Endothelial cell of umbilical vein (primary cell): ENCODE measurements around the gene LRP3. TPM values are rescaled to one million over a fixed set of nuclear protein-coding genes. Genes with fewer than 3 reads are reported as not detected.

Experiments
- BruUV-seq: library from RNA; stranded (reverse); fragments of 400-500 nt; replicated peaks from 2 replicates; lab custom pipeline; 2021; lab: Mats Ljungman, UMichigan
- CTCF ChIA-PET: fragments of 300-600, 350-600 bp; sonication (Branson Sonifier 250); formaldehyde crosslinking; loops from one replicate; lab custom pipeline; 2021; ENCODE audit warnings: antibody characterized with exemption, inconsistent platforms; lab: Charles Lee
- POLR2A ChIA-PET: fragments of 300-600, 350-600 bp; sonication (Branson Sonifier 250); formaldehyde crosslinking; loops from one replicate; lab custom pipeline; 2021; ENCODE audit warnings: antibody characterized with exemption, inconsistent platforms; lab: Charles Lee
- DNase-seq: peaks from one replicate; pipeline ENCODE4 v3.0.0-alpha.2; 2011; ENCODE audit warnings: low read depth, low spot score
- FAIRE-seq: peaks from 2 replicates; lab custom pipeline; 2011; peaks lifted over from hg19 to GRCh38; lab: Jason Lieb, UNC
- H2AFZ ChIP-seq: 2 replicates; pipeline ENCODE4 v1.6.0; 2012; ENCODE audit warnings: low read depth, low read length, control low read depth, inconsistent platforms
- H3K27ac ChIP-seq: 2 replicates; pipeline ENCODE4 v1.5.1; 2011; ENCODE audit warnings: low read depth, mild to moderate bottlenecking, control low read depth, low read length, moderate library complexity; ENCODE audit not compliant: insufficient read depth
- H3K27me3 ChIP-seq, 2 experiments: 2 replicates each; pipeline versions ENCODE4 v1.6.0 to v1.6.1; 2011; ENCODE audit warnings: low read length in 2 of 2, mixed read lengths in 1 of 2; ENCODE audit not compliant: control insufficient read depth in 2 of 2, insufficient read depth in 2 of 2
- H3K36me3 ChIP-seq, 2 experiments: 2 replicates in 1 of 2; 3 replicates in 1 of 2; pipeline ENCODE4 v1.5.1; 2011; ENCODE audit warnings: low read length in 2 of 2, mild to moderate bottlenecking in 1 of 2, moderate library complexity in 1 of 2; ENCODE audit not compliant: control insufficient read depth in 2 of 2, insufficient read depth in 2 of 2; ENCODE audit errors: extremely low read depth in 1 of 2
- H3K4me1 ChIP-seq: 3 replicates; pipeline ENCODE4 v1.5.1; 2011; ENCODE audit warnings: mild to moderate bottlenecking, low read length; ENCODE audit not compliant: control insufficient read depth, insufficient read depth; ENCODE audit errors: extremely low read depth
- H3K4me2 ChIP-seq: 2 replicates; pipeline ENCODE4 v1.6.1; 2011; ENCODE audit warnings: low read length, control low read depth, mixed read lengths; ENCODE audit not compliant: insufficient read depth
- H3K4me3 ChIP-seq, 3 experiments: fragments of 200-600 bp in 1 of 3; sonication (generic), shearing (Covaris generic) in 1 of 3; replicated peaks in 1 of 3; 2 replicates each; pipeline ENCODE4 v1.5.1; 2011 to 2016; ENCODE audit warnings: control low read depth in 3 of 3, low read length in 3 of 3, mild to moderate bottlenecking in 2 of 3, inconsistent platforms in 1 of 3, low read depth in 1 of 3, moderate library complexity in 1 of 3; ENCODE audit not compliant: insufficient read depth in 1 of 3
- H3K79me2 ChIP-seq: 2 replicates; pipeline ENCODE4 v1.6.0; 2012; ENCODE audit warnings: low read length, inconsistent platforms; ENCODE audit not compliant: control insufficient read depth, insufficient read depth
- H3K9ac ChIP-seq: replicated peaks from 2 replicates; pipeline ENCODE3; 2011; ENCODE audit warnings: low read length, control low read depth; ENCODE audit not compliant: insufficient read depth; ENCODE audit errors: extremely low read depth
- H3K9me1 ChIP-seq: replicated peaks from 3 replicates; pipeline ENCODE4 v1.6.0; 2011; ENCODE audit warnings: mild to moderate bottlenecking, low read length; ENCODE audit not compliant: control insufficient read depth, insufficient read depth; ENCODE audit errors: extremely low read depth
- H3K9me3 ChIP-seq: replicated peaks from 2 replicates; pipeline ENCODE4 v1.5.1; 2012; ENCODE audit warnings: low read length, inconsistent platforms; ENCODE audit not compliant: control insufficient read depth, insufficient read depth
- H4K20me1 ChIP-seq: replicated peaks from 2 replicates; pipeline ENCODE3; 2011; ENCODE audit warnings: mild to moderate bottlenecking, low read length; ENCODE audit not compliant: control insufficient read depth, insufficient read depth; ENCODE audit errors: extremely low read depth
- JUN ChIP-seq: IDR thresholded peaks from 2 replicates; pipeline ENCODE4 v1.6.1; 2011; ENCODE audit warnings: borderline replicate concordance, low read depth; ENCODE audit not compliant: insufficient read length, insufficient read depth
- MAX ChIP-seq: IDR thresholded peaks from 2 replicates; pipeline ENCODE4 v1.6.1; 2011; ENCODE audit not compliant: insufficient read depth, insufficient read length
- dilution Hi-C: fragments of 300-500 bp; cut with MboI; formaldehyde crosslinking; loops from one replicate; pipeline ENCODE4 v1.15.0; 2019; ENCODE audit warnings: low sequenced_read_pairs; ENCODE audit not compliant: extremely low pct_ligation_motif_present
- intact Hi-C: fragments of 100-400 bp; cut with micrococcal nuclease; formaldehyde crosslinking; loops from one replicate; pipeline ENCODE4 v1.10.0; 2022
- polyA plus RNA-seq, 4 experiments: library from polyadenylated mRNA; depleted of rRNA in 3 of 4; stranded (reverse) in 3 of 4; unstranded in 1 of 4; fragments of >200 nt; gene quantifications; 2 replicates each; pipeline versions ENCODE4 v1.2.1 to v1.2.3, GENCODE V29; 2011 to 2012; ENCODE audit warnings: missing spikeins in 1 of 4
- total RNA-seq: library from RNA; stranded (reverse); gene quantifications from 2 replicates; pipeline ENCODE4 v1.2.3, GENCODE V29; 2021

LRP3 gene
- total and polyA plus RNA-seq, 2 donors (not counting 3 experiments of a cell fraction or from before 2014, with no cell fraction given) = 14.3 to 19.4 TPM

- Histone ChIP-seq H3K4me1 (peaks cover 3% of the 10 kb centered on the region), H3K9me3 (no peaks in the 10 kb centered on the region), H3K27ac (no peak overlapping the region), H3K4me2 (no peak overlapping the region), H2AFZ (peak overlapping the region; percentile 67), H4K20me1 (no peaks in the 10 kb centered on the region), H3K27me3 (peaks cover 2 to 4% of the 10 kb centered on the region in 2 experiments), H3K36me3 (no peaks in the 10 kb centered on the region), H3K79me2 (no peaks in the 10 kb centered on the region), H3K9me1 (no peaks in the 10 kb centered on the region), H3K9ac (peak overlapping the region; percentile 55), H3K4me3 (peak overlapping the region; percentile 19 to 51 (median 39))
- TF ChIP-seq JUN = no peak
- ChIA-PET CTCF (interaction anchor here (5.2 kb wide), 1 partner anchor 10 kb away, joined by 43 read pairs; no protein-coding TSS in a partner anchor), POLR2A (no interaction called here)
- DNase-seq = no peak
- BruUV-seq = no TSS peak
- intact Hi-C loops = loop anchor here (2.0 kb wide), 1 partner anchor 18 kb away; no protein-coding TSS in a partner anchor
- FAIRE-seq = no peak
- dilution Hi-C loops = no loop called here
These were observed 379 bp downstream of the LRP3 start for GRCh38 chr19:33194532-33194885.

GRCh38 chr19:33194886-33195644 is 935 bp downstream of the LRP3 start:
- Histone ChIP-seq H3K27ac (no peak overlapping the region), H3K4me3 (peak overlapping the region; percentile 19 to 51 (median 39)), H3K9ac (peak overlapping the region; percentile 55), H3K27me3 (peaks cover 2 to 4% of the 10 kb centered on the region in 2 experiments), H3K9me3 (no peaks in the 10 kb centered on the region), H3K9me1 (no peaks in the 10 kb centered on the region), H4K20me1 (no peaks in the 10 kb centered on the region), H3K4me1 (peaks cover 3% of the 10 kb centered on the region), H3K36me3 (no peaks in the 10 kb centered on the region), H2AFZ (peak overlapping the region; percentile 67), H3K79me2 (no peaks in the 10 kb centered on the region), H3K4me2 (peak overlapping the region; percentile 49)
- no TSS peak for BruUV-seq
- ChIA-PET POLR2A (no interaction called here), CTCF (interaction anchor here (5.2 kb wide), 1 partner anchor 11 kb away, joined by 43 read pairs; no protein-coding TSS in a partner anchor)
- intact Hi-C loops (loop anchor here (2.0 kb wide), 1 partner anchor 18 kb away; no protein-coding TSS in a partner anchor), dilution Hi-C loops (no loop called here)
- DNase-seq (no peak), FAIRE-seq (peak; percentile 64)
- no peak for TF ChIP-seq MAX
